ENCODE measurements around the gene SELENOF. TPM values are rescaled to one million over a fixed set of nuclear protein-coding genes. Genes with fewer than 3 reads are reported as not detected.
"Not testable (repeated sequence)": the region's sequence is repeated elsewhere in the genome, so short reads cannot be mapped to it uniquely, and the experiment has no call there.

SELENOF gene
- total RNA-seq, 3 donors from 2014 or later = 138 to 202 (median 191) TPM

DNA sequence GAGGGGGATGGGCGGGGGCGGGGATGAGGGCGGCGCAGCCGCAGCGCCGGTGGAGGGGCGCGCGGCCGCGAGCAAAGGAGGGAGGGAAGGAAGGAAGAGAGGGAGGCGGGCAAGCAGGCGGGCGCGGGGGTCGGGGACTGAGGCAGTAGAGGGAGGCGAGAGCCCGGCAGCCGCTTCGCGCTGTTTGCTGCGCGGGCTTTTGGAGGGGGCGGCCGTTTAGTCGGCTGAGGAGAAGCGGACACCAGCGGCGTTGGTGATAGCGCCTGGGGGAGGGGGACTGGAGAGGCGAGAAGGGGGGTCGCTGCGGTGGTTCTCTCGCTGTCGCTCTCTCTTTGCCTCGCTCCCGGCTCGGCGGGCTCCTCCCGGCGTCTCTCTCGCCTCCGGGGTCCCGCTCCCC, 673 bp upstream of the SELENOF start, which contains the start of gene HS2ST1:
HS2ST1 (plus strand) TSS at position 35 of the 397 bp plus-strand sequence.
- ATAC-seq = no peak
- intact Hi-C loops (cut with DNase I, micrococcal nuclease) = no loop called here
- no peaks in the 10 kb centered on the region for H3K36me3 ChIP-seq (ENCODE audit: low read depth)
- H3K4me3 ChIP-seq = peak within 1 kb of the TSS; percentile 60
- TF ChIP-seq, protein P1, sequence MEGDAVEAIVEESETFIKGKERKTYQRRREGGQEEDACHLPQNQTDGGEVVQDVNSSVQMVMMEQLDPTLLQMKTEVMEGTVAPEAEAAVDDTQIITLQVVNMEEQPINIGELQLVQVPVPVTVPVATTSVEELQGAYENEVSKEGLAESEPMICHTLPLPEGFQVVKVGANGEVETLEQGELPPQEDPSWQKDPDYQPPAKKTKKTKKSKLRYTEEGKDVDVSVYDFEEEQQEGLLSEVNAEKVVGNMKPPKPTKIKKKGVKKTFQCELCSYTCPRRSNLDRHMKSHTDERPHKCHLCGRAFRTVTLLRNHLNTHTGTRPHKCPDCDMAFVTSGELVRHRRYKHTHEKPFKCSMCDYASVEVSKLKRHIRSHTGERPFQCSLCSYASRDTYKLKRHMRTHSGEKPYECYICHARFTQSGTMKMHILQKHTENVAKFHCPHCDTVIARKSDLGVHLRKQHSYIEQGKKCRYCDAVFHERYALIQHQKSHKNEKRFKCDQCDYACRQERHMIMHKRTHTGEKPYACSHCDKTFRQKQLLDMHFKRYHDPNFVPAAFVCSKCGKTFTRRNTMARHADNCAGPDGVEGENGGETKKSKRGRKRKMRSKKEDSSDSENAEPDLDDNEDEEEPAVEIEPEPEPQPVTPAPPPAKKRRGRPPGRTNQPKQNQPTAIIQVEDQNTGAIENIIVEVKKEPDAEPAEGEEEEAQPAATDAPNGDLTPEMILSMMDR (IDR thresholded peaks at IDR 0.05) = no peak
- peaks cover 15% of the 10 kb centered on the region for H3K4me1 ChIP-seq (ENCODE audit: low read depth)
- no peak for DNase-seq
- no peaks in the 10 kb centered on the region for H3K9me3 ChIP-seq

DNA sequence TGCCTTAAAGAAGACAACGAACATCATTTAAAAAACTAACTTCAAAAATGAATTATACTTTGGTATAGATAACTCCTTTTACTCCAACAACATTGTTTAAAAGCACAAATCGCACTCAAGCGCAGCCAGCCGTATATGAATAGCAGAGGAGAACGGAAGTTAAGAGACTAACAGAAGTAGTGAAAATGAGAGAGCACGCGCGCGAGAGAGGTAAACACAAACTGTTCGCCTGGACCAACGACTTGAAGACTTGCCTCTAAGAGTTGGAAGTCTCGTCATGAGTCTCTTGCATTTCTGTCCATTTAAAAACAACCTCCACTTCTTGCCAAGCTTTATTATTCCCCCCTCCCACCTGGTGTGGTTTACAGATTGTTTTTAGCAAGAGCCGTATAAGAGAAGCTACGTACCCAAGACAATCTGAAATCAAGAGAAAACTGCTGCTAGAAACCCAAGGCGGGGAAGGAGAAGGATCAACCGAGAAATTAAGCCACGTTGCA, 479 bp downstream of the SELENOF start:
- ATAC-seq = no peak
- intact Hi-C loops (cut with DNase I, micrococcal nuclease) = no loop called here
- Histone ChIP-seq H3K36me3 (ENCODE audit: low read depth) (no peaks in the 10 kb centered on the region), H3K9me3 (no peaks in the 10 kb centered on the region), H3K4me1 (ENCODE audit: low read depth) (peaks cover 15% of the 10 kb centered on the region), H3K4me3 (peak overlapping the region; percentile 60)
- peak in 1 of 3 donors; percentile 58 for DNase-seq
- TF ChIP-seq, protein P1 (IDR thresholded peaks at IDR 0.05) = no peak

DNA sequence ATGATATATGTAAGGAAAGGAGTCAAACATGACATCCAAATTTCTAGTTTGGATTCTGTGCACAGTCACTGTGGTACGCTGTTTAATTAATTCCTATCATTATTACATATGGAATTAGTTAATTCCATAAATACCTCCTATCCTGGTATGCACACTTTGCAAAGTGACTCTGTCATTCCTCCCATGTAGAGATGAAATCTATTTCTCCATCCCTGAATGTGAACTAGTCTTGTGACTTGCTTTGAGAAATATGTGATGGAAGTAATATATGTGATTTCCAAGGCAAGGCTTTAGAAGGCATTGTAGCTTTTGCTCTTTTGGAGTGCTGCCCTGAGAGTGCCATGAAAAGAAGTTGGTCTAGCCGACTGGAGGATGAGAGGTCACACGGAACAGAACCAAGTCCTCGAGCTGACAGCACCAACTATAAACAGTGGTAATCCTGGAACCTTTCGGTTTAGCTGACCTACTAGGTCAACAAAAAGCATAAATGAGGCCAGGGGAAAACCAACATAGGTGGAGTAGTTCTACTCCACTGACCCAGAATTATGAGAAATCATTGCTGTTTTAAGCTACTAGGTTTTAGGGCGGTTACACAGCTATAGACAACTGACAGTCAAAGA, 1.5 kb downstream of the SELENOF start:
- ATAC-seq = no peak
- no peaks in the 10 kb centered on the region for H3K9me3 ChIP-seq
- H3K4me3 ChIP-seq = no peak overlapping the region
- TF ChIP-seq, protein P1 (IDR thresholded peaks at IDR 0.05) = no peak
- no peaks in the 10 kb centered on the region for H3K36me3 ChIP-seq (ENCODE audit: low read depth)
- peaks cover 15% of the 10 kb centered on the region for H3K4me1 ChIP-seq (ENCODE audit: low read depth)
- no peak for DNase-seq
- intact Hi-C loops (cut with DNase I, micrococcal nuclease) = no loop called here

DNA sequence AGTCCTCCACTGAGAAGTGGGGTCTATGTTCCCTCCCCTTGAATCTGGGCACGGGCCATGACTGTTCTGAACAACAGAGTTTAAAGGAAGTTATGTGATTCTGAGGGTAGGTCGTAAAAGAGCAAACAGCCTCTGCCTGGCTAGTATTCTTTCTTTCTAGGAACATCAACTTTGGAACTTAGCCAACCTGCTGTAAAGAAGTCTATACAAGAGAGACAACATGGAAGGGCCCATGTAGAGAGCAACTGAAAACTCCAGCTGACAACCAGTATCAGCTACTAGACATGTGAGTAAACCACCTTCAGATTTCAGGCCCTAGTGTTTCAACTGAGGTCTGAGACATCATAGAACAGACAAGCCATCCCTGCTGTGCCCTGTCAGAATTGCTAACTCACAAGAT, 7.5 kb downstream of the SELENOF start:
- TF ChIP-seq, protein P1 (IDR thresholded peaks at IDR 0.05) = no peak
- ATAC-seq (peak; percentile 84), DNase-seq (peak in 1 of 3 donors; percentile 30)
- intact Hi-C loops (cut with DNase I, micrococcal nuclease) = no loop called here
- Histone ChIP-seq H3K4me1 (ENCODE audit: low read depth) (peaks cover 11% of the 10 kb centered on the region), H3K9me3 (no peaks in the 10 kb centered on the region), H3K4me3 (no peak overlapping the region), H3K36me3 (ENCODE audit: low read depth) (no peaks in the 10 kb centered on the region)

DNA sequence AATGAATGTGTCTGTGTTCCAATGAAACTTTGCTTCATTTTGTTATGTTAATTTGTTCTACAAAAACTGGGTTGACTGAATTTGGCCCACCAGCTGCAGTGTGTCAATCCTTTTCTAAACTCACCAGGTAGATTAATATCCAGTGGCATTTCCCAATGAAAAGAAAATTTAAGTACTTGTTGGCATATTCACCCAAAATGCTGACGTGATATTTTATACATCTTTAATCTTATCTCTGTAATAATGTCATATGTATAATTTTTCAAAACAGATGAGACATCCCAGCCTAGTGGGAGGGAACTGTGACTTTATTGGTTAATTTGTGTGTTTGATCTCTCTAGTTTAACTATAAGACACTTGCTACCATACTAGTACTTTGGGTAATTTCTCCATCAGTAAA, 8.1 kb downstream of the SELENOF start:
- Histone ChIP-seq H3K36me3 (ENCODE audit: low read depth) (no peaks in the 10 kb centered on the region), H3K4me1 (ENCODE audit: low read depth) (peaks cover 11% of the 10 kb centered on the region), H3K9me3 (no peaks in the 10 kb centered on the region), H3K4me3 (no peak overlapping the region)
- no peak for ATAC-seq
- TF ChIP-seq, protein P1 (IDR thresholded peaks at IDR 0.05) = no peak
- DNase-seq = no peak
- intact Hi-C loops (cut with DNase I, micrococcal nuclease) = no loop called here

DNA sequence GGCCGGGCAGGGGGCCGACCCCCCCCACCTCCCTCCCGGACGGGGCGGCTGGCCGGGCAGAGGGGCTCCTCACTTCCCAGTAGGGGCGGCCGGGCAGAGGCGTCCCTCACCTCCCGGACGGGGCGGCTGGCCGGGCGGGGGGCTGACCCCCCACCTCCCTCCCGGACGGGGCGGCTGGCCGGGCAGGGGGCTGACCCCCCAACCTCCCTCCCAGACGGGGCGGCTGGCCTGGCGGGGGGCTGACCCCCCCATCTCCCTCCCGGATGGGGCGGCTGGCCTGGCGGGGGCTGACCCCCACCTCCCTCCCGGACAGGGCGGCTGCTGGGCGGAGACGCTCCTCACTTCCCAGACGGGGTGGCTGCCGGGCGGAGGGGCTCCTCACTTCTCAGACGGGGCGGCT, 14.5 kb downstream of the SELENOF start:
- H3K36me3 ChIP-seq (ENCODE audit: low read depth); H3K4me3 ChIP-seq; ATAC-seq; intact Hi-C loops (cut with DNase I, micrococcal nuclease); H3K9me3 ChIP-seq; DNase-seq; H3K4me1 ChIP-seq (ENCODE audit: low read depth): not testable (repeated sequence)

All from mucosa of descending colon (tissue), 3 donors.